WTC11 (cell line): ENCODE data around the gene KIF13A. TPM values are rescaled to one million over a fixed set of nuclear protein-coding genes. Genes with fewer than 3 reads are reported as not detected.
A peak's percentile ranks its signal among the peaks of the same experiment; 100 is the strongest.

Source experiments
- ATAC-seq: fragments of 200-7000 bp; cut with Tn5 transposase; 2 replicates; pipeline ENCODE4 v1.10.0; 2021; ENCODE audit warnings: mild to moderate bottlenecking, moderate library complexity
- CTCF ChIA-PET: fragments of 300-600 bp; sonication (Branson Sonifier 250); formaldehyde crosslinking; loops from one replicate; lab custom pipeline; 2021; ENCODE audit warnings: antibody characterized with exemption; lab: Charles Lee
- POLR2A ChIA-PET: fragments of 350-600 bp; sonication (Branson Sonifier 250); formaldehyde crosslinking; loops from one replicate; lab custom pipeline; 2021; ENCODE audit warnings: antibody characterized with exemption; lab: Charles Lee
- DNase-seq: peaks from one replicate; pipeline ENCODE4 v3.0.0; 2021; ENCODE audit warnings: low spot score
- H3K27ac Mint-ChIP-seq: 2 replicates; pipeline ENCODE4 v1.8.0; 2021; ENCODE audit warnings: mixed read lengths
- H3K27me3 Mint-ChIP-seq: 2 replicates; pipeline ENCODE4 v1.8.0; 2021; ENCODE audit warnings: low read depth, mild to moderate bottlenecking, moderate library complexity, mixed read lengths
- H3K36me3 Mint-ChIP-seq: 2 replicates; pipeline ENCODE4 v1.8.0; 2021; ENCODE audit warnings: mixed read lengths
- H3K4me1 Mint-ChIP-seq: 2 replicates; pipeline ENCODE4 v1.8.0; 2022; ENCODE audit warnings: mixed read lengths
- H3K4me3 Mint-ChIP-seq: 2 replicates; pipeline ENCODE4 v1.8.0; 2021; ENCODE audit warnings: mild to moderate bottlenecking, moderate library complexity, mixed read lengths
- H3K9me3 Mint-ChIP-seq: 2 replicates; pipeline ENCODE4 v1.8.0; 2021; ENCODE audit warnings: mixed read lengths
- ATF1 ChIP-seq: sonication (generic); formaldehyde crosslinking; IDR thresholded peaks from 2 replicates; pipeline ENCODE4 v1.8.1; 2023; ENCODE audit warnings: mild to moderate bottlenecking, moderate library complexity, missing genetic modification reagents
- ATF6 ChIP-seq: sonication (generic); formaldehyde crosslinking; IDR thresholded peaks from 2 replicates; pipeline ENCODE4 v1.8.1; 2023; ENCODE audit warnings: mild to moderate bottlenecking, missing genetic modification reagents
- FOXK1 ChIP-seq: sonication (generic); formaldehyde crosslinking; IDR thresholded peaks from 2 replicates; pipeline ENCODE4 v1.8.0; 2022; ENCODE audit warnings: mild to moderate bottlenecking, moderate library complexity, missing genetic modification reagents
- PRDM15 ChIP-seq: sonication (generic); formaldehyde crosslinking; IDR thresholded peaks from 2 replicates; pipeline ENCODE4 v1.8.0; 2022; ENCODE audit warnings: missing genetic modification reagents
- PREB ChIP-seq: sonication (generic); formaldehyde crosslinking; IDR thresholded peaks from 2 replicates; pipeline ENCODE4 v1.8.1; 2022; ENCODE audit warnings: mild to moderate bottlenecking, missing genetic modification reagents, moderate library complexity, borderline replicate concordance
- STAT6 ChIP-seq: sonication (generic); formaldehyde crosslinking; conservative IDR thresholded peaks from 2 replicates; pipeline ENCODE4 v1.8.1; 2023; ENCODE audit warnings: mild to moderate bottlenecking, low read depth, missing genetic modification reagents, moderate library complexity
- ZNF263 ChIP-seq: sonication (generic); formaldehyde crosslinking; IDR thresholded peaks from 2 replicates; pipeline ENCODE4 v1.8.1; 2022; ENCODE audit warnings: low read depth, mild to moderate bottlenecking, moderate library complexity, missing genetic modification reagents
- ZNF423 ChIP-seq: fragments of 250-450 bp; sonication (Bioruptor Pico); IDR thresholded peaks from 2 replicates; pipeline ENCODE4 v2.1.2; 2022; ENCODE audit warnings: mild to moderate bottlenecking, moderate library complexity
- total RNA-seq: library from RNA; stranded (reverse); gene quantifications from 3 replicates; pipeline ENCODE4 v1.2.3, GENCODE V29; 2021
- TF ChIP-seq, protein P1 (sequence below): sonication (generic); formaldehyde crosslinking; IDR thresholded peaks from 2 replicates; pipeline ENCODE4 v1.8.1; 2022; ENCODE audit warnings: missing genetic modification reagents, borderline replicate concordance
- TF ChIP-seq, protein P2 (sequence below): sonication (generic); formaldehyde crosslinking; IDR thresholded peaks from 2 replicates; pipeline ENCODE4 v1.8.1; 2023; ENCODE audit warnings: mild to moderate bottlenecking, missing genetic modification reagents, borderline replicate concordance
- TF ChIP-seq, protein P3 (sequence below): sonication (generic); formaldehyde crosslinking; IDR thresholded peaks from 2 replicates; pipeline ENCODE4 v1.8.1; 2023; ENCODE audit warnings: mild to moderate bottlenecking, missing genetic modification reagents, moderate library complexity

Gene KIF13A
- total RNA-seq, 1 experiment from 2014 or later = 32.7 TPM

DNA sequence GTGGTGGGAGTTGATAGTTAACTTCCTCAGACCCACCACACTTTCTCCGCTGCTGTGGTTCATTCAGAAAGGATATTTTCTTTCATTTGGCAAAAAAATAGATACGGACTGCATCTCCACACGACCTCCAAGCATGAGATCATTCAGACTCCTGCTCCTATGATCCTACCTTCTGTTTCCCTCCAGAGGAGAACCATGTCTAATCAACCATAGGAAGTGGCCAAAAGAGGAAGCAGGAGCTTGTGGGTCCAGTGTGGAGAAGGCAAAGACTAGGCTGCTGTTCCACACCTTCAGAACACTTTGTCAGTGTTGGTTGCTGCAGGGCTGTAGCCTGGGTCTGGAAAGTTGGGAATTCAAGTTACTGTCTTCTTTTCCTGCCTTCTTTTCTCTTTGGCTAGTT lies 10.6 kb upstream of the KIF13A start:
- ChIA-PET POLR2A (no interaction called here), CTCF (no interaction called here)
- Mint-ChIP-seq H3K4me1 (peaks cover 5% of the 10 kb centered on the region), H3K27ac (no peak overlapping the region), H3K36me3 (no peaks in the 10 kb centered on the region), H3K4me3 (no peak overlapping the region), H3K27me3 (no peaks in the 10 kb centered on the region; the same call in none of the 2 replicates), H3K9me3 (no peaks in the 10 kb centered on the region)
- no peak for TF ChIP-seq ATF1 (CRISPR knock-in tag)
- TF ChIP-seq, protein P1, sequence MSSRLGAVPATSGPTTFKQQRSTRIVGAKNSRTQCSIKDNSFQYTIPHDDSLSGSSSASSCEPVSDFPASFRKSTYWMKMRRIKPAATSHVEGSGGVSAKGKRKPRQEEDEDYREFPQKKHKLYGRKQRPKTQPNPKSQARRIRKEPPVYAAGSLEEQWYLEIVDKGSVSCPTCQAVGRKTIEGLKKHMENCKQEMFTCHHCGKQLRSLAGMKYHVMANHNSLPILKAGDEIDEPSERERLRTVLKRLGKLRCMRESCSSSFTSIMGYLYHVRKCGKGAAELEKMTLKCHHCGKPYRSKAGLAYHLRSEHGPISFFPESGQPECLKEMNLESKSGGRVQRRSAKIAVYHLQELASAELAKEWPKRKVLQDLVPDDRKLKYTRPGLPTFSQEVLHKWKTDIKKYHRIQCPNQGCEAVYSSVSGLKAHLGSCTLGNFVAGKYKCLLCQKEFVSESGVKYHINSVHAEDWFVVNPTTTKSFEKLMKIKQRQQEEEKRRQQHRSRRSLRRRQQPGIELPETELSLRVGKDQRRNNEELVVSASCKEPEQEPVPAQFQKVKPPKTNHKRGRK (CRISPR knock-in tag) = no peak
- no peak for TF ChIP-seq PREB (CRISPR knock-in tag)
- ATAC-seq (no peak), DNase-seq (no peak)

- no peak for ATAC-seq
- Mint-ChIP-seq H3K27me3 (no peaks in the 10 kb centered on the region; the same call in none of the 2 replicates), H3K4me3 (no peak overlapping the region), H3K9me3 (no peaks in the 10 kb centered on the region), H3K4me1 (peaks cover 5% of the 10 kb centered on the region), H3K36me3 (no peaks in the 10 kb centered on the region), H3K27ac (no peak overlapping the region)
- ChIA-PET POLR2A (interaction anchor here (0.7 kb wide), 1 partner anchor 54 kb away, joined by 3 read pairs; no protein-coding TSS in a partner anchor), CTCF (no interaction called here)
- DNase-seq = no peak
- TF ChIP-seq, protein P2, sequence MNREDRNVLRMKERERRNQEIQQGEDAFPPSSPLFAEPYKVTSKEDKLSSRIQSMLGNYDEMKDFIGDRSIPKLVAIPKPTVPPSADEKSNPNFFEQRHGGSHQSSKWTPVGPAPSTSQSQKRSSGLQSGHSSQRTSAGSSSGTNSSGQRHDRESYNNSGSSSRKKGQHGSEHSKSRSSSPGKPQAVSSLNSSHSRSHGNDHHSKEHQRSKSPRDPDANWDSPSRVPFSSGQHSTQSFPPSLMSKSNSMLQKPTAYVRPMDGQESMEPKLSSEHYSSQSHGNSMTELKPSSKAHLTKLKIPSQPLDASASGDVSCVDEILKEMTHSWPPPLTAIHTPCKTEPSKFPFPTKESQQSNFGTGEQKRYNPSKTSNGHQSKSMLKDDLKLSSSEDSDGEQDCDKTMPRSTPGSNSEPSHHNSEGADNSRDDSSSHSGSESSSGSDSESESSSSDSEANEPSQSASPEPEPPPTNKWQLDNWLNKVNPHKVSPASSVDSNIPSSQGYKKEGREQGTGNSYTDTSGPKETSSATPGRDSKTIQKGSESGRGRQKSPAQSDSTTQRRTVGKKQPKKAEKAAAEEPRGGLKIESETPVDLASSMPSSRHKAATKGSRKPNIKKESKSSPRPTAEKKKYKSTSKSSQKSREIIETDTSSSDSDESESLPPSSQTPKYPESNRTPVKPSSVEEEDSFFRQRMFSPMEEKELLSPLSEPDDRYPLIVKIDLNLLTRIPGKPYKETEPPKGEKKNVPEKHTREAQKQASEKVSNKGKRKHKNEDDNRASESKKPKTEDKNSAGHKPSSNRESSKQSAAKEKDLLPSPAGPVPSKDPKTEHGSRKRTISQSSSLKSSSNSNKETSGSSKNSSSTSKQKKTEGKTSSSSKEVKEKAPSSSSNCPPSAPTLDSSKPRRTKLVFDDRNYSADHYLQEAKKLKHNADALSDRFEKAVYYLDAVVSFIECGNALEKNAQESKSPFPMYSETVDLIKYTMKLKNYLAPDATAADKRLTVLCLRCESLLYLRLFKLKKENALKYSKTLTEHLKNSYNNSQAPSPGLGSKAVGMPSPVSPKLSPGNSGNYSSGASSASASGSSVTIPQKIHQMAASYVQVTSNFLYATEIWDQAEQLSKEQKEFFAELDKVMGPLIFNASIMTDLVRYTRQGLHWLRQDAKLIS (CRISPR knock-in tag) = no peak
- no peak for TF ChIP-seq ATF6
- TF ChIP-seq ZNF263 (CRISPR knock-in tag) = no peak
- TF ChIP-seq, protein P3, sequence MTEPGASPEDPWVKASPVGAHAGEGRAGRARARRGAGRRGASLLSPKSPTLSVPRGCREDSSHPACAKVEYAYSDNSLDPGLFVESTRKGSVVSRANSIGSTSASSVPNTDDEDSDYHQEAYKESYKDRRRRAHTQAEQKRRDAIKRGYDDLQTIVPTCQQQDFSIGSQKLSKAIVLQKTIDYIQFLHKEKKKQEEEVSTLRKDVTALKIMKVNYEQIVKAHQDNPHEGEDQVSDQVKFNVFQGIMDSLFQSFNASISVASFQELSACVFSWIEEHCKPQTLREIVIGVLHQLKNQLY = no peak
Observed at GRCh38 chr6:17995414-17995813, 8.0 kb upstream of the KIF13A start.

DNA sequence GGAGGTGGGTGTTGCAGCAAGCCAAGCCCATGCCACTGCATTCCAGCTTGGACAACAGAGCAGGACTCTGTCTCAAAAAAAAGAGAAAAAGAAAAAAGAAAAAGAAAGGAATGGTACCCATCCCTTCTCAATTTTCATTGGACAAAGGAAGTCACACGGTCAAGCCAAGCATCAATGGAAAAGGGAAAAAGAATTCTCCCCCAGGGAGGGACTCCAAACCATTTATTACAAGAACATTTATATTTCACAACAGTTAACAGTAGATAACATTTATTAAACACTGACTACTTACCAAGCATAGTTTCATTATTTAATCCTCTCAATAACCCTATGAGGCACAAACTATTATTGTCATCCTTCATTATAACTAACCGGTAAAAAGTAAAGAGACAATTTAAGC lies 6.6 kb upstream of the KIF13A start:
- DNase-seq (no peak), ATAC-seq (no peak)
- ChIA-PET POLR2A (no interaction called here), CTCF (no interaction called here)
- Mint-ChIP-seq H3K36me3 (no peaks in the 10 kb centered on the region), H3K9me3 (no peaks in the 10 kb centered on the region), H3K4me3 (no peak overlapping the region), H3K27me3 (peaks cover 7% of the 10 kb centered on the region), H3K4me1 (peaks cover 5% of the 10 kb centered on the region), H3K27ac (no peak overlapping the region)
- no peak for TF ChIP-seq FOXK1 (CRISPR knock-in tag)

GRCh38 chr6:17988422-17988944 lies 1.0 kb upstream of the KIF13A start:
- H3K9me3 Mint-ChIP-seq = no peaks in the 10 kb centered on the region
- H3K4me1 Mint-ChIP-seq = peaks cover 35% of the 10 kb centered on the region
- DNase-seq (no peak), ATAC-seq (no peak)
- POLR2A ChIA-PET = no interaction called here
- peak overlapping the region; percentile 96; the same call in 1 of the 2 replicates for H3K27ac Mint-ChIP-seq
- no peaks in the 10 kb centered on the region for H3K36me3 Mint-ChIP-seq
- peak overlapping the region; percentile 94 for H3K4me3 Mint-ChIP-seq
- peaks cover 15% of the 10 kb centered on the region for H3K27me3 Mint-ChIP-seq
- CTCF ChIA-PET = no interaction called here
- TF ChIP-seq ZNF423 (CRISPR knock-in tag) = no peak
- no peak for TF ChIP-seq STAT6
- no peak for TF ChIP-seq PRDM15 (CRISPR knock-in tag)
